ENCODE measurements around the gene AQP2. TPM values are rescaled to one million over a fixed set of nuclear protein-coding genes. Genes with fewer than 3 reads are reported as not detected.

Gene AQP2
- total RNA-seq, 2 donors from 2014 or later: 2.7 TPM; not detected in 1

GRCh38 chr12:49967777-49968250 is 17.3 kb downstream of the AQP2 start:
- Histone ChIP-seq H3K36me3 (no peaks in the 10 kb centered on the region), H3K27ac (no peak overlapping the region), H3K4me3 (peak overlapping the region in 1 of 2 donors; percentile 16), H3K27me3 (replicated peaks; ENCODE audit: insufficient read depth) (no peaks in the 10 kb centered on the region), H3K4me1 (replicated peaks) (peaks cover 3% of the 10 kb centered on the region), H3K9me3 (no peaks in the 10 kb centered on the region)
- TF ChIP-seq POLR2A (IDR thresholded peaks at IDR 0.05) (no peak), POLR2AphosphoS5 (IDR thresholded peaks at IDR 0.05) (no peak), CTCF (IDR thresholded peaks at IDR 0.05) (no peak)
- intact Hi-C loops (cut with DNase I): loop anchor here (5.0 kb wide), 2 partner anchors 89 to 101 kb away; partner anchors contain the start of gene ASIC1
- DNase-seq (ENCODE audit: low spot score): no peak
- WGBS: 51% methylated on average over 11 of the region's 15 CpGs

- Histone ChIP-seq H3K4me1 (replicated peaks) (peaks cover 3% of the 10 kb centered on the region), H3K9me3 (no peaks in the 10 kb centered on the region), H3K36me3 (no peaks in the 10 kb centered on the region), H3K27me3 (replicated peaks; ENCODE audit: insufficient read depth) (no peaks in the 10 kb centered on the region), H3K27ac (no peak overlapping the region), H3K4me3 (no peak overlapping the region)
- TF ChIP-seq POLR2AphosphoS5 (IDR thresholded peaks at IDR 0.05) (no peak), POLR2A (IDR thresholded peaks at IDR 0.05) (no peak), CTCF (IDR thresholded peaks at IDR 0.05) (no peak)
- WGBS: 95% methylated on average over 6 of the region's 6 CpGs
- intact Hi-C loops (cut with DNase I): loop anchor here (5.0 kb wide), 2 partner anchors 89 to 101 kb away; partner anchors contain the start of gene ASIC1
- DNase-seq (ENCODE audit: low spot score): no peak
Observed at GRCh38 chr12:49968471-49968870, 17.9 kb downstream of the AQP2 start.

- no peak overlapping the region for H3K27ac ChIP-seq
- TF ChIP-seq POLR2AphosphoS5 (IDR thresholded peaks at IDR 0.05): no peak
- no peak for TF ChIP-seq CTCF (IDR thresholded peaks at IDR 0.05)
- no peak for TF ChIP-seq POLR2A (IDR thresholded peaks at IDR 0.05)
- intact Hi-C loops (cut with DNase I): loop anchor here (5.0 kb wide), 2 partner anchors 88 to 102 kb away; partner anchors contain the start of gene ASIC1
- H3K36me3 ChIP-seq: no peaks in the 10 kb centered on the region
- H3K4me1 ChIP-seq (replicated peaks): peaks cover 3% of the 10 kb centered on the region
- H3K4me3 ChIP-seq: no peak overlapping the region
- no peaks in the 10 kb centered on the region for H3K9me3 ChIP-seq
- no peak for DNase-seq (ENCODE audit: low spot score)
- H3K27me3 ChIP-seq (replicated peaks; ENCODE audit: insufficient read depth): no peaks in the 10 kb centered on the region
- WGBS: 84% methylated on average over 5 of the region's 5 CpGs
Observed at GRCh38 chr12:49969027-49969426, 18.5 kb downstream of the AQP2 start.

- no peak for TF ChIP-seq POLR2AphosphoS5 (IDR thresholded peaks at IDR 0.05)
- TF ChIP-seq CTCF (IDR thresholded peaks at IDR 0.05): no peak
- no peak for TF ChIP-seq POLR2A (IDR thresholded peaks at IDR 0.05)
- no peaks in the 10 kb centered on the region for H3K36me3 ChIP-seq
- H3K4me1 ChIP-seq (replicated peaks): peaks cover 3% of the 10 kb centered on the region
- intact Hi-C loops (cut with DNase I): loop anchor here (5.0 kb wide), 3 partner anchors 47 to 103 kb away; partner anchors contain the start of gene ASIC1
- no peak overlapping the region for H3K27ac ChIP-seq
- 81% methylated on average over 12 of the region's 12 CpGs for WGBS
- no peak overlapping the region for H3K4me3 ChIP-seq
- H3K27me3 ChIP-seq (replicated peaks; ENCODE audit: insufficient read depth): no peaks in the 10 kb centered on the region
- H3K9me3 ChIP-seq: no peaks in the 10 kb centered on the region
- DNase-seq (ENCODE audit: low spot score): no peak
Observed at GRCh38 chr12:49969651-49970429, 19.3 kb downstream of the AQP2 start.

Data from prostate gland (tissue), 2 donors.